Measurements from ENCODE around the gene DOCK3.

GRCh38 chr3:50816894-50817293, 142.2 kb downstream of the DOCK3 start:
- TF ChIP-seq CTCF (IDR thresholded peaks at IDR 0.05) (no peak), POLR2A (IDR thresholded peaks at IDR 0.05) (no peak)
